WI38 (cell line): ENCODE measurements around the gene CDKAL1.

Experiments
- H3K4me3 ChIP-seq: 2 replicates; pipeline ENCODE4 v1.5.1; 2011; ENCODE audit warnings: low read depth, mild to moderate bottlenecking, control low read depth, low read length
- CTCF ChIP-seq: IDR thresholded peaks from 2 replicates; pipeline ENCODE4 v1.5.1; 2012; ENCODE audit warnings: low read depth, mild to moderate bottlenecking, control low read depth, low read length

CDKAL1 gene

GRCh38 chr6:20554817-20555216 lies 20.6 kb downstream of the CDKAL1 start:
- TF ChIP-seq CTCF = no peak
- H3K4me3 ChIP-seq = no peak overlapping the region

DNA sequence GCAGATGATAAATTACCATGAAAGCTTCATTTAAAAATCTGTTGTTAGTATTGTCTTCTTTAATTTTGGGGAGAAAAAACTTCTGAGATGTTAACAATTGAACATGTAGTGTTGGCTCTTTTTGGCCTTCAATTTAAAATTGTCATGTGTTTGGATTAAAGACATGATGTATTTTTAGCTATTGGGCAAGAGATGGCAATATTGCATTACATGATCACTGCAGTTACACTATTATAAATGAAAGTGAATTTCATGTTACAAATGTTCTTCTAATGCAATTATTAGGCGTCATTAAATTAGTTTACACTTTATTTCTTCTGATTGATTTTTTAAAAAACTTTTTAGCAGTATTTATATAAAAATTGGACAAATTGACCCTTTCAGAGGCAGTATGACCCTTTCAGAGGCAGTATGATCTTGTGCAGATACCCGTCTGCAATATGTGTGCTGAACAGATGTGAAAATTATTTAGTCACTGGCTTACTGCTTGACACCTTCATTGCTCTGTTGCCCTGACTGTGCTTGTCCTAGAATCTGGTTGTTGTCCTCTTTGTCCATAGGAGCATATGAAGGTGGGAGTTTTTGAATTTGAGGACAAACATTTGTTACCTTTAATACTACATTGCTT lies 25.8 kb downstream of the CDKAL1 start:
- no peak overlapping the region for H3K4me3 ChIP-seq
- no peak for TF ChIP-seq CTCF

GRCh38 chr6:20563377-20563776 lies 29.1 kb downstream of the CDKAL1 start:
- no peak overlapping the region for H3K4me3 ChIP-seq
- no peak for TF ChIP-seq CTCF

- peak; percentile 19; the same call in 1 of the 2 replicates for TF ChIP-seq CTCF
- no peak overlapping the region for H3K4me3 ChIP-seq
These were observed 30.0 kb downstream of the CDKAL1 start for GRCh38 chr6:20564269-20564668.

- no peak overlapping the region for H3K4me3 ChIP-seq
- TF ChIP-seq CTCF = no peak
These were observed 30.5 kb downstream of the CDKAL1 start for GRCh38 chr6:20564777-20565176.

DNA sequence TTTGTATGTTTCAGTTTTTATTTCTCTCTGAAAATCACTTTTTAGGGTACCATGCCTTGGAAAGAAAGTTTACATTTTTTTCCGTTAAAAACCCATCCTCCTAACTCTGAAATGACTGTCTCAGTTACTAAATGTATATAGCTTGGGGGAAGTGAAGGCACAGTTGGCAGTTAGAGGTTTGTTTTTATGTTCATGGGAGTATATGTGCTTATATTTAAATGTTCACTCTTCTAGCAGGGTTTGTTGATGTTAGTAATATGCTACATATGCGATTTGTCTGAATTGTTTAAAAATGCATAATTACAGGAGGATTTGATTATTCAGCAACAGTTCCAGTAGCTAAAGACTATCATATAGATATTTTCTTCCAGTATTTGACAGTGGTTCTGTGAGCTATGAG lies 31.1 kb downstream of the CDKAL1 start:
- H3K4me3 ChIP-seq = no peak overlapping the region
- TF ChIP-seq CTCF = no peak

DNA sequence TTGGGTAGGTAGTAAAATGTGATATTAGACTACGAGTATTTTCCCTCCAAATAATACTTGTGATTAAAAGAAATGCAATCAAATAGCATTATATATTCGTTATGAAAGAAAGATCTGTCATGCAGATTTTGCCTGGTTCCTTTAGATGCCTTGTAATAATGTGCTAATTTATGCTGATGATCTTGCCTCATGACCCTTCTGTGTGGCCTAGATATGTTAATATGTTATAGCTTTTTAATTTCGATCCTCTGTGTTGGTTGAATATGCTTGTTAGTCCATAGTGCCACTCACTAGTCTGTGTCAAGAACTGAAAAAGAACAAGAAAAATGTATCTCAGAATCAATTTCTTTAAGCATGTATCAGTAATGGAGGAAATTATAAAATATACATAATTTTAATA lies 31.9 kb downstream of the CDKAL1 start:
- TF ChIP-seq CTCF = no peak
- no peak overlapping the region for H3K4me3 ChIP-seq
